Measurements from ENCODE around the gene ERC1.

ERC1 gene

GRCh38 chr12:1369938-1370500, 379.0 kb downstream of the ERC1 start:
- in situ Hi-C loops (cut with HindIII; ENCODE audit: low sequenced_read_pairs) = no loop called here

GRCh38 chr12:1373901-1374735, 383.1 kb downstream of the ERC1 start:
- in situ Hi-C loops (cut with HindIII; ENCODE audit: low sequenced_read_pairs) = no loop called here

- in situ Hi-C loops (cut with HindIII; ENCODE audit: low sequenced_read_pairs) = no loop called here
Observed at GRCh38 chr12:1375323-1375722, 384.3 kb downstream of the ERC1 start.

- in situ Hi-C loops (cut with HindIII; ENCODE audit: low sequenced_read_pairs) = no loop called here
Observed at GRCh38 chr12:1377117-1377516, 386.1 kb downstream of the ERC1 start.

GRCh38 chr12:1377681-1378080, 386.7 kb downstream of the ERC1 start:
- in situ Hi-C loops (cut with HindIII; ENCODE audit: low sequenced_read_pairs) = no loop called here

GRCh38 chr12:1380171-1380851, 389.3 kb downstream of the ERC1 start:
- in situ Hi-C loops (cut with HindIII; ENCODE audit: low sequenced_read_pairs) = no loop called here

GRCh38 chr12:1382151-1382550, 391.1 kb downstream of the ERC1 start:
- in situ Hi-C loops (cut with HindIII; ENCODE audit: low sequenced_read_pairs) = no loop called here

GRCh38 chr12:1382826-1383225, 391.8 kb downstream of the ERC1 start:
- in situ Hi-C loops (cut with HindIII; ENCODE audit: low sequenced_read_pairs) = no loop called here

GRCh38 chr12:1383758-1384157, 392.7 kb downstream of the ERC1 start:
- in situ Hi-C loops (cut with HindIII; ENCODE audit: low sequenced_read_pairs) = no loop called here

GRCh38 chr12:1384910-1385309, 393.9 kb downstream of the ERC1 start:
- in situ Hi-C loops (cut with HindIII; ENCODE audit: low sequenced_read_pairs) = no loop called here

- in situ Hi-C loops (cut with HindIII; ENCODE audit: low sequenced_read_pairs) = no loop called here
Observed at GRCh38 chr12:1391722-1392121, 400.7 kb downstream of the ERC1 start.

GRCh38 chr12:1395421-1395955, 404.5 kb downstream of the ERC1 start:
- in situ Hi-C loops (cut with HindIII; ENCODE audit: low sequenced_read_pairs) = no loop called here

- in situ Hi-C loops (cut with HindIII; ENCODE audit: low sequenced_read_pairs) = no loop called here
Observed at GRCh38 chr12:1398673-1399072, 407.6 kb downstream of the ERC1 start.

- in situ Hi-C loops (cut with HindIII; ENCODE audit: low sequenced_read_pairs) = no loop called here
Observed at GRCh38 chr12:1401891-1402290, 410.9 kb downstream of the ERC1 start.

- in situ Hi-C loops (cut with HindIII; ENCODE audit: low sequenced_read_pairs) = no loop called here
Observed at GRCh38 chr12:1403417-1403816, 412.4 kb downstream of the ERC1 start.

GRCh38 chr12:1405619-1406018, 414.6 kb downstream of the ERC1 start:
- in situ Hi-C loops (cut with HindIII; ENCODE audit: low sequenced_read_pairs) = no loop called here

GRCh38 chr12:1410794-1411193, 419.8 kb downstream of the ERC1 start:
- in situ Hi-C loops (cut with HindIII; ENCODE audit: low sequenced_read_pairs) = no loop called here

GRCh38 chr12:1413930-1414329, 422.9 kb downstream of the ERC1 start:
- in situ Hi-C loops (cut with HindIII; ENCODE audit: low sequenced_read_pairs) = no loop called here

- in situ Hi-C loops (cut with HindIII; ENCODE audit: low sequenced_read_pairs) = no loop called here
Observed at GRCh38 chr12:1418144-1418543, 427.1 kb downstream of the ERC1 start.

GRCh38 chr12:1419849-1420371, 428.9 kb downstream of the ERC1 start:
- in situ Hi-C loops (cut with HindIII; ENCODE audit: low sequenced_read_pairs) = no loop called here

GRCh38 chr12:1421091-1421846, 430.2 kb downstream of the ERC1 start:
- in situ Hi-C loops (cut with HindIII; ENCODE audit: low sequenced_read_pairs) = no loop called here
